K562 (cell line): ENCODE measurements around the gene ZDHHC11B. TPM values are rescaled to one million over a fixed set of nuclear protein-coding genes. Genes with fewer than 3 reads are reported as not detected.
A peak's percentile ranks its signal among the peaks of the same experiment; 100 is the strongest.

Experiments used
- ATAC-seq: fragments of 200-7000 bp; cut with Tn5 transposase; 3 replicates; pipeline ENCODE4 v1.9.1; 2020; ENCODE audit warnings: moderate library complexity
- BruUV-seq: library from RNA; stranded (reverse); fragments of 400-500 nt; replicated peaks from 2 replicates; lab custom pipeline; 2021; lab: Mats Ljungman, UMichigan
- CTCF ChIA-PET: fragments of 300-600 bp; formaldehyde crosslinking; extraction: SDS; loops from one replicate; lab custom pipeline; 2021; ENCODE audit warnings: low intra/inter-chr PET ratio; lab: Yijun Ruan, JAX
- POLR2A ChIA-PET: fragments of 300-600, 350-650 bp; sonication (Branson Sonifier 250); formaldehyde crosslinking; extraction: SDS; loops from one replicate; lab custom pipeline; 2021; ENCODE audit warnings: antibody characterized with exemption, inconsistent platforms; lab: Yijun Ruan, JAX
- DNase-seq, 4 experiments: peaks; one replicate each; pipeline versions ENCODE4 v3.0.0 to v3.0.0-alpha.2; 2011 to 2018; ENCODE audit warnings: low spot score in 3 of 4, mixed read lengths in 3 of 4; ENCODE audit errors: extremely low read depth in 1 of 4
- FAIRE-seq: peaks from 2 replicates; lab custom pipeline; 2011; peaks lifted over from hg19 to GRCh38; lab: Jason Lieb, UNC
- H2AFZ ChIP-seq: 2 replicates; pipeline ENCODE4 v1.6.0; 2011; ENCODE audit warnings: low read depth, low read length, control low read depth, inconsistent platforms
- H3K27ac ChIP-seq: fragments of 200-600 bp; 3 replicates; pipeline ENCODE4 v1.8.0; 2011; ENCODE audit warnings: low read depth, mild to moderate bottlenecking, control low read depth, inconsistent platforms, low read length, moderate library complexity, mixed read lengths; ENCODE audit errors: extremely low read depth
- H3K27me3 ChIP-seq, 2 experiments: fragments of 300-600 bp in 1 of 2; 2 replicates in 1 of 2; 3 replicates in 1 of 2; pipeline versions ENCODE4 v1.6.0 to v1.8.0; 2011; ENCODE audit warnings: inconsistent platforms in 2 of 2, low read length in 2 of 2, mild to moderate bottlenecking in 1 of 2, mixed read lengths in 1 of 2, moderate library complexity in 1 of 2; ENCODE audit not compliant: control insufficient read depth in 2 of 2, insufficient read depth in 2 of 2
- H3K36me3 ChIP-seq: fragments of 300-600 bp; 3 replicates; pipeline ENCODE4 v1.8.0; 2011; ENCODE audit warnings: mild to moderate bottlenecking, low read length, inconsistent platforms; ENCODE audit not compliant: control insufficient read depth, insufficient read depth
- H3K4me1 ChIP-seq, 2 experiments: fragments of 200-600 bp in 1 of 2; replicated peaks in 1 of 2; 2 replicates in 1 of 2; 3 replicates in 1 of 2; pipeline versions ENCODE4 v1.5.1 to v1.8.0; 2011; ENCODE audit warnings: inconsistent platforms in 2 of 2, low read length in 2 of 2, mild to moderate bottlenecking in 1 of 2, mixed read lengths in 1 of 2, moderate library complexity in 1 of 2; ENCODE audit not compliant: control insufficient read depth in 2 of 2, insufficient read depth in 2 of 2
- H3K4me2 ChIP-seq: 2 replicates; pipeline ENCODE4 v1.6.1; 2011; ENCODE audit warnings: low read length, control low read depth, inconsistent platforms, mixed read lengths; ENCODE audit not compliant: insufficient read depth
- H3K4me3 ChIP-seq: fragments of 200-600 bp; sonication (generic), shearing (Covaris generic); 2 replicates; pipeline ENCODE4 v1.5.1; 2016; ENCODE audit warnings: control low read depth, inconsistent platforms
- H3K79me2 ChIP-seq: fragments of 200-600 bp; 3 replicates; pipeline ENCODE4 v1.8.0; 2011; ENCODE audit warnings: low read length, inconsistent platforms; ENCODE audit not compliant: control insufficient read depth, insufficient read depth
- H3K9ac ChIP-seq, 2 experiments: 2 replicates each; pipeline versions ENCODE4 v1.6.0 to v1.6.1; 2011; ENCODE audit warnings: low read depth in 2 of 2, low read length in 2 of 2, control low read depth in 1 of 2, inconsistent platforms in 1 of 2, mild to moderate bottlenecking in 1 of 2, mixed read lengths in 1 of 2; ENCODE audit not compliant: insufficient read depth in 1 of 2
- H3K9me1 ChIP-seq: one replicate; pipeline ENCODE4 v1.6.0; 2011; ENCODE audit warnings: inconsistent platforms, mild to moderate bottlenecking, low read length, moderate library complexity; ENCODE audit not compliant: control insufficient read depth, insufficient read depth
- H3K9me3 ChIP-seq: replicated peaks from 2 replicates; pipeline ENCODE4 v1.5.1; 2011; ENCODE audit warnings: low read depth, low read length, inconsistent platforms; ENCODE audit not compliant: control insufficient read depth, insufficient read depth
- H4K20me1 ChIP-seq: replicated peaks from 2 replicates; pipeline ENCODE4 v1.6.1; 2011; ENCODE audit warnings: low read length, inconsistent platforms, mixed read lengths; ENCODE audit not compliant: control insufficient read depth, insufficient read depth
- CTCF ChIP-seq, 3 experiments: IDR thresholded peaks in 2 of 3; conservative IDR thresholded peaks in 1 of 3; 2 replicates each; pipeline ENCODE4 v1.5.1; 2011 to 2012; ENCODE audit warnings: low read length in 3 of 3, mild to moderate bottlenecking in 3 of 3, control low read depth in 2 of 3, improper control_type of control experiment in 1 of 3, inconsistent platforms in 1 of 3, low read depth in 1 of 3, mixed read lengths in 1 of 3, moderate library complexity in 1 of 3; ENCODE audit not compliant: insufficient read depth in 2 of 3
- MTA3 ChIP-seq: fragments of 450-650 bp; formaldehyde crosslinking; IDR thresholded peaks from 2 replicates; pipeline ENCODE4 v1.6.1; 2017; ENCODE audit warnings: mild to moderate bottlenecking, borderline replicate concordance
- PHB ChIP-seq: fragments of 250-450 bp; sonication (Bioruptor Pico); IDR thresholded peaks from 2 replicates; pipeline ENCODE4 v1.5.0; 2021
- REST ChIP-seq, 2 experiments: fragments of 450-650 bp; formaldehyde crosslinking in 1 of 2; IDR thresholded peaks; 2 replicates each; pipeline versions ENCODE4 v1.4.0 to v1.6.1; 2014 to 2020; ENCODE audit warnings: mild to moderate bottlenecking in 2 of 2, borderline replicate concordance in 1 of 2, low read depth in 1 of 2
- SAFB ChIP-seq: fragments of 200-400 bp; formaldehyde crosslinking; IDR thresholded peaks from 2 replicates; pipeline ENCODE4 v1.6.1; 2017; ENCODE audit warnings: low read depth, low read length, borderline replicate concordance
- SIN3A ChIP-seq, 2 experiments: fragments of 150-350 bp in 1 of 2; IDR thresholded peaks; 2 replicates each; pipeline ENCODE4 v1.6.1; 2011 to 2016; ENCODE audit warnings: borderline replicate concordance in 2 of 2, low read depth in 2 of 2, low read length in 2 of 2, mild to moderate bottlenecking in 2 of 2, moderate library complexity in 2 of 2; ENCODE audit not compliant: control insufficient read depth in 1 of 2
- U2AF2 ChIP-seq: fragments of 200-400 bp; formaldehyde crosslinking; optimal IDR thresholded peaks from 2 replicates; pipeline ENCODE3; 2017; ENCODE audit warnings: low read depth, mild to moderate bottlenecking, low read length
- ZFPM2 ChIP-seq: fragments of 250-450 bp; sonication (Bioruptor Pico); IDR thresholded peaks from 2 replicates; pipeline ENCODE4 v1.5.1; 2022; ENCODE audit warnings: mild to moderate bottlenecking
- ZNF766 ChIP-seq: fragments of 200-800 bp; sonication (Bioruptor generic); conservative IDR thresholded peaks from 2 replicates; pipeline ENCODE4 v1.6.1; 2016; ENCODE audit warnings: missing genetic modification characterization, missing compliant biosample characterization
- WGBS: fragments of 100-300 bp; shearing (Covaris generic); methylation state at CpG from one replicate; pipeline ENCODE4 v1.1.6; 2016; ENCODE audit warnings: low coverage, mixed read lengths; ENCODE audit not compliant: insufficient coverage; ENCODE audit errors: missing lambda C conversion rate; 5-methylcytosine and 5-hydroxymethylcytosine counted together
- in situ Hi-C: fragments of 300-500 bp; cut with MboI; formaldehyde crosslinking; loops from 4 replicates; pipeline ENCODE4 v1.15.0; 2018; ENCODE audit warnings: inconsistent platforms, mixed read lengths
- intact Hi-C: fragments of 100-400 bp; cut with micrococcal nuclease; formaldehyde crosslinking; loops from 2 replicates; pipeline ENCODE4 v1.14.2; 2022
- polyA plus RNA-seq, 8 experiments: library from polyadenylated mRNA; depleted of rRNA in 4 of 8; stranded (reverse) in 5 of 8; unstranded in 3 of 8; fragments of >200 nt; fragmentation: Nextera tagmentation in 2 of 8; fragmentation: Illumina TruSeq in 1 of 8; extraction: Ambion mirVana in 2 of 8; extraction: Trizol in 1 of 8; gene quantifications; 2 replicates each; pipeline versions ENCODE4 v1.2.1 to v1.2.3, GENCODE V29; 2011 to 2014; ENCODE audit warnings: inconsistent platforms in 1 of 8, missing spikeins in 1 of 8
- total RNA-seq, 7 experiments: library from RNA; depleted of rRNA in 6 of 7; stranded (reverse); fragments of >200 nt in 6 of 7; fragmentation: Illumina TruSeq in 2 of 7; extraction: Trizol in 2 of 7; gene quantifications; 2 replicates each; pipeline versions ENCODE4 v1.2.1 to v1.2.3, GENCODE V29; 2011 to 2021; ENCODE audit warnings: low replicate concordance in 1 of 7

Gene ZDHHC11B
- total and polyA plus RNA-seq, 9 of the 15 experiments (the other 6 are each of a cell fraction or from before 2014, with no cell fraction given): 0.03 to 0.23 (median 0.15) TPM; not detected in 3

- peak overlapping the region in 1 of 2 experiments; percentile 2; a peak in 1 of 4 replicates for H3K9ac ChIP-seq
- H3K27ac ChIP-seq: no peak overlapping the region
- no TSS peak for BruUV-seq
- ATAC-seq (peak; percentile 71), DNase-seq (peak; percentile 63 to 76 (median 72)), FAIRE-seq (peak; percentile 52)
- no peak overlapping the region for H2AFZ ChIP-seq
- H3K79me2 ChIP-seq: no peaks in the 10 kb centered on the region
- ChIA-PET CTCF (no interaction called here), POLR2A (interaction anchor here (0.6 to 1.5 kb wide), 2 partner anchors 12 to 140 kb away, joined by 3 read pairs; no protein-coding TSS in a partner anchor)
- peaks cover 4 to 84% of the 10 kb centered on the region in 2 experiments; a peak in 4 of 5 replicates for H3K4me1 ChIP-seq
- intact Hi-C loops: no loop called here
- no peak overlapping the region for H3K4me2 ChIP-seq
- peaks cover 36% of the 10 kb centered on the region; the same call in 2 of the 3 replicates for H3K36me3 ChIP-seq
- H3K4me3 ChIP-seq: no peak overlapping the region
- no peaks in the 10 kb centered on the region for H3K9me3 ChIP-seq
- in situ Hi-C loops: no loop called here
- H3K27me3 ChIP-seq: no peaks in the 10 kb centered on the region
- no peaks in the 10 kb centered on the region for H3K9me1 ChIP-seq
- WGBS: 24% methylated on average over 34 of the region's 40 CpGs
- H4K20me1 ChIP-seq: peaks cover 42% of the 10 kb centered on the region
- TF ChIP-seq SIN3A (IDR thresholded peaks at IDR 0.05; ENCODE audit: borderline replicate concordance in 2 of 2, control insufficient read depth in 1 of 2, low read depth in 2 of 2, low read length in 2 of 2) (no peak), REST (IDR thresholded peaks at IDR 0.05; ENCODE audit: borderline replicate concordance) (peak; percentile 20; the same call in 1 of the 2 replicates), REST (CRISPR knock-in tag; IDR thresholded peaks at IDR 0.05; ENCODE audit: low read depth) (no peak), PHB (CRISPR knock-in tag) (no peak), ZFPM2 (no peak), MTA3 (peak; percentile 82; the same call in 1 of the 2 replicates), U2AF2 (no peak), ZNF766 (CRISPR knock-in tag) (no peak), SAFB (peak; percentile 46; the same call in 1 of the 2 replicates), CTCF (IDR thresholded peaks at IDR 0.05 in 2 of 3, conservative IDR thresholded peaks at IDR 0.05 in 1 of 3; ENCODE audit: insufficient read depth in 2 of 3, low read depth in 1 of 3, low read length in 3 of 3) (peak; percentile 75 to 88 (median 84))
Observed at GRCh38 chr5:669111-669841, 115.3 kb downstream of the ZDHHC11B start.
